H9 (cell line): ENCODE measurements around the gene ZNF469. TPM values are rescaled to one million over a fixed set of nuclear protein-coding genes. Genes with fewer than 3 reads are reported as not detected.

Experiments
- DNase-seq: peaks from one replicate; pipeline ENCODE4 v3.0.0-alpha.2; 2017
- H2AFZ ChIP-seq: one replicate; pipeline ENCODE4 v1.6.1; 2013; ENCODE audit warnings: mild to moderate bottlenecking, low read length, control low read depth, moderate library complexity
- H2AK5ac ChIP-seq: 2 replicates; pipeline ENCODE4 v1.6.1; 2013; ENCODE audit warnings: low read length, control low read depth, mixed read lengths; ENCODE audit not compliant: insufficient read length
- H2BK120ac ChIP-seq: one replicate; pipeline ENCODE4 v1.6.1; 2013; ENCODE audit warnings: low read depth, mild to moderate bottlenecking, low read length, control low read depth, inconsistent platforms; ENCODE audit not compliant: poor library complexity, severe bottlenecking
- H2BK12ac ChIP-seq: 2 replicates; pipeline ENCODE4 v1.6.1; 2013; ENCODE audit warnings: low read length, control low read depth, mixed read lengths, low read depth; ENCODE audit not compliant: insufficient read length
- H2BK15ac ChIP-seq: 2 replicates; pipeline ENCODE4 v1.6.1; 2013; ENCODE audit warnings: low read depth, low read length, control low read depth
- H2BK20ac ChIP-seq: one replicate; pipeline ENCODE4 v1.6.1; 2013; ENCODE audit warnings: low read depth, mild to moderate bottlenecking, low read length, control low read depth, inconsistent platforms; ENCODE audit not compliant: poor library complexity, severe bottlenecking
- H2BK5ac ChIP-seq: 2 replicates; pipeline ENCODE4 v1.6.1; 2013; ENCODE audit warnings: low read length, control low read depth, mixed read lengths; ENCODE audit not compliant: insufficient read length
- H3K14ac ChIP-seq: 2 replicates; pipeline ENCODE4 v1.6.1; 2013; ENCODE audit warnings: low read length, control low read depth; ENCODE audit not compliant: insufficient read depth
- H3K18ac ChIP-seq: 2 replicates; pipeline ENCODE4 v1.6.1; 2013; ENCODE audit warnings: low read depth, mild to moderate bottlenecking, mixed read lengths, low read length, control low read depth; ENCODE audit not compliant: insufficient read length
- H3K23ac ChIP-seq: 2 replicates; pipeline ENCODE4 v1.6.1; 2013; ENCODE audit warnings: low read length, control low read depth, mixed read lengths, low read depth; ENCODE audit not compliant: insufficient read length
- H3K23me2 ChIP-seq: 2 replicates; pipeline ENCODE4 v1.6.1; 2013; ENCODE audit warnings: low read depth, mild to moderate bottlenecking, mixed read lengths, low read length, control low read depth; ENCODE audit not compliant: insufficient read length, poor library complexity, severe bottlenecking
- H3K27ac ChIP-seq: 2 replicates; pipeline ENCODE4 v1.5.1; 2013; ENCODE audit warnings: low read length, control low read depth, mixed read lengths, low read depth; ENCODE audit not compliant: insufficient read length
- H3K27me3 ChIP-seq: 2 replicates; pipeline ENCODE4 v1.6.1; 2013; ENCODE audit warnings: low read length, control low read depth, inconsistent platforms; ENCODE audit not compliant: insufficient read depth
- H3K4ac ChIP-seq: 2 replicates; pipeline ENCODE4 v1.6.1; 2013; ENCODE audit warnings: low read depth, mild to moderate bottlenecking, control low read depth, inconsistent platforms, low read length, moderate library complexity
- H3K4me1 ChIP-seq: 2 replicates; pipeline ENCODE4 v1.6.1; 2013; ENCODE audit warnings: low read length, control low read depth, inconsistent platforms; ENCODE audit not compliant: insufficient read depth
- H3K4me2 ChIP-seq: 2 replicates; pipeline ENCODE4 v1.6.1; 2013; ENCODE audit warnings: low read length, control low read depth, mixed read lengths; ENCODE audit not compliant: insufficient read length, insufficient read depth
- H3K56ac ChIP-seq: 2 replicates; pipeline ENCODE4 v1.6.1; 2013; ENCODE audit warnings: low read depth, mild to moderate bottlenecking, mixed read lengths, low read length, control low read depth; ENCODE audit not compliant: insufficient read length
- H3K79me1 ChIP-seq: 2 replicates; pipeline ENCODE4 v1.6.1; 2013; ENCODE audit warnings: low read depth, mild to moderate bottlenecking, moderate library complexity, low read length, control low read depth, inconsistent platforms; ENCODE audit not compliant: insufficient read depth, poor library complexity, severe bottlenecking
- H3K79me2 ChIP-seq: 2 replicates; pipeline ENCODE4 v1.6.1; 2013; ENCODE audit warnings: low read length, control low read depth, inconsistent platforms; ENCODE audit not compliant: insufficient read depth
- H3K9ac ChIP-seq: 2 replicates; pipeline ENCODE4 v1.6.1; 2013; ENCODE audit warnings: low read length, control low read depth, mixed read lengths; ENCODE audit not compliant: insufficient read length; ENCODE audit errors: extremely low read depth
- H3K9me3 ChIP-seq: one replicate; pipeline ENCODE4 v1.6.1; 2013; ENCODE audit warnings: low read depth, low read length, inconsistent platforms; ENCODE audit not compliant: control insufficient read depth
- H3T11ph ChIP-seq: one replicate; pipeline ENCODE4 v1.6.1; 2013; ENCODE audit warnings: mild to moderate bottlenecking, low read length, control low read depth, inconsistent platforms
- H4K20me1 ChIP-seq: one replicate; pipeline ENCODE4 v1.6.1; 2013; ENCODE audit not compliant: control insufficient read depth, insufficient read length, insufficient read depth
- H4K5ac ChIP-seq: 2 replicates; pipeline ENCODE4 v1.6.1; 2013; ENCODE audit warnings: low read depth, mild to moderate bottlenecking, mixed read lengths, low read length, control low read depth; ENCODE audit not compliant: insufficient read length
- H4K8ac ChIP-seq: replicated peaks from 2 replicates; pipeline ENCODE4 v1.6.1; 2013; ENCODE audit warnings: low read length, control low read depth, mixed read lengths, low read depth; ENCODE audit not compliant: insufficient read length
- H4K91ac ChIP-seq: 2 replicates; pipeline ENCODE4 v1.6.1; 2013; ENCODE audit warnings: low read depth, mild to moderate bottlenecking, moderate library complexity, mixed read lengths, low read length, control low read depth; ENCODE audit not compliant: insufficient read length
- H3K27ac Mint-ChIP-seq, 3 experiments: 2 replicates in 2 of 3; 3 replicates in 1 of 3; pipeline ENCODE4 v1.8.0; 2020 to 2021; ENCODE audit warnings: mixed read lengths in 3 of 3, mild to moderate bottlenecking in 1 of 3, moderate library complexity in 1 of 3
- H3K27me3 Mint-ChIP-seq: 2 replicates; pipeline ENCODE4 v1.8.0; 2021; ENCODE audit warnings: low read depth, mild to moderate bottlenecking, moderate library complexity, mixed read lengths
- H3K36me3 Mint-ChIP-seq, 3 experiments: 2 replicates in 2 of 3; 3 replicates in 1 of 3; pipeline ENCODE4 v1.8.0; 2020 to 2021; ENCODE audit warnings: low read depth in 3 of 3, mixed read lengths in 3 of 3; ENCODE audit not compliant: insufficient read depth in 1 of 3
- H3K4me1 Mint-ChIP-seq, 2 experiments: 2 replicates each; pipeline ENCODE4 v1.8.0; 2020; ENCODE audit warnings: mixed read lengths in 2 of 2
- H3K4me3 Mint-ChIP-seq, 2 experiments: 2 replicates in 1 of 2; 3 replicates in 1 of 2; pipeline ENCODE4 v1.8.0; 2020 to 2021; ENCODE audit warnings: mild to moderate bottlenecking in 2 of 2, mixed read lengths in 2 of 2, moderate library complexity in 1 of 2
- H3K9me3 Mint-ChIP-seq, 2 experiments: 2 replicates in 1 of 2; 3 replicates in 1 of 2; pipeline ENCODE4 v1.8.0; 2020; ENCODE audit warnings: mild to moderate bottlenecking in 2 of 2, mixed read lengths in 2 of 2, moderate library complexity in 1 of 2
- CTCF ChIP-seq: fragments of 200-600 bp; sonication (generic); conservative IDR thresholded peaks from 3 replicates; pipeline ENCODE4 v1.8.0; 2021; ENCODE audit warnings: antibody characterized with exemption, mild to moderate bottlenecking
- WGBS: extraction: QIAGEN DNeasy Blood & Tissue Kit; methylation state at CpG from one replicate; pipeline ENCODE4 v1.1.7; 2013; ENCODE audit warnings: missing lambda C conversion rate, low lambda C conversion rate, mixed read lengths; ENCODE audit not compliant: insufficient read length; ENCODE audit errors: extremely low coverage; 5-methylcytosine and 5-hydroxymethylcytosine counted together
- total RNA-seq: library from RNA; stranded (reverse); gene quantifications from 2 replicates; pipeline ENCODE4 v1.2.1, GENCODE V29; 2021

Gene ZNF469
- total RNA-seq, 1 experiment from 2014 or later, result 4.4 TPM

- Histone ChIP-seq H4K5ac (no peak overlapping the region), H4K20me1 (no peaks in the 10 kb centered on the region), H4K8ac (no peak overlapping the region), H3K14ac (no peak overlapping the region; the same call in 1 of the 2 replicates), H3K4me1 (no peaks in the 10 kb centered on the region), H3K9ac (no peak overlapping the region), H2BK12ac (no peak overlapping the region), H3K18ac (no peak overlapping the region), H2BK20ac (no peak overlapping the region), H2BK120ac (no peak overlapping the region), H2AK5ac (no peak overlapping the region), H3K27me3 (no peaks in the 10 kb centered on the region), H3K56ac (no peak overlapping the region), H3K27ac (no peak overlapping the region), H3K79me2 (no peaks in the 10 kb centered on the region), H3K23me2 (no peaks in the 10 kb centered on the region), H3K4ac (no peak overlapping the region), H3K9me3 (no peaks in the 10 kb centered on the region), H4K91ac (no peak overlapping the region), H3K79me1 (no peaks in the 10 kb centered on the region), H3K23ac (no peak overlapping the region), H2BK15ac (no peak overlapping the region), H2AFZ (no peak overlapping the region), H3K4me2 (no peak overlapping the region), H2BK5ac (no peak overlapping the region), H3T11ph (no peak overlapping the region)
- no peak for DNase-seq
- WGBS, result no CpG with 5 or more reads among the region's 9 CpGs
- TF ChIP-seq CTCF, result no peak
- H3K4me1 Mint-ChIP-seq, result peaks cover 0 to 4% of the 10 kb centered on the region in 2 experiments; a peak in 1 of 4 replicates
- H3K4me3 Mint-ChIP-seq, result no peak overlapping the region
- no peaks in the 10 kb centered on the region; the same call in 1 of the 2 replicates for H3K27me3 Mint-ChIP-seq
- H3K36me3 Mint-ChIP-seq, result no peaks in the 10 kb centered on the region; a peak in 1 of 7 replicates
- peaks cover 8 to 12% of the 10 kb centered on the region in 2 experiments for H3K9me3 Mint-ChIP-seq
- H3K27ac Mint-ChIP-seq, result no peak overlapping the region
These were observed 17.4 kb downstream of the ZNF469 start for GRCh38 chr16:88400186-88400585.
